RWPE2 (cell line): Measurements from ENCODE around the gene PHACTR1.
A peak's percentile ranks its signal among the peaks of the same experiment; 100 is the strongest.

Source experiments
- ATAC-seq: fragments of 200-7000 bp; cut with Tn5 transposase; 3 replicates; pipeline ENCODE4 v1.9.1; 2021; ENCODE audit warnings: low read depth
- DNase-seq: peaks from one replicate; pipeline ENCODE4 v3.0.0-alpha.2; 2020; ENCODE audit warnings: low spot score
- H3K27ac ChIP-seq: fragments of 450-650 bp; 2 replicates; pipeline ENCODE4 v1.5.1; 2017; ENCODE audit warnings: mild to moderate bottlenecking; ENCODE audit not compliant: poor library complexity, severe bottlenecking
- H3K27me3 ChIP-seq: fragments of 250-450 bp; sonication (Bioruptor Pico); 2 replicates; pipeline ENCODE4 v1.5.1; 2021; ENCODE audit warnings: mild to moderate bottlenecking, moderate library complexity; ENCODE audit not compliant: insufficient read depth, poor library complexity, severe bottlenecking
- H3K36me3 ChIP-seq: fragments of 250-450 bp; sonication (Bioruptor Pico); 2 replicates; pipeline ENCODE4 v1.5.1; 2020; ENCODE audit warnings: low read depth, mild to moderate bottlenecking, moderate library complexity
- H3K4me1 ChIP-seq: fragments of 250-450 bp; sonication (Bioruptor Pico); 2 replicates; pipeline ENCODE4 v1.5.1; 2021; ENCODE audit warnings: mild to moderate bottlenecking, moderate library complexity; ENCODE audit not compliant: insufficient read depth, poor library complexity, severe bottlenecking
- H3K4me3 ChIP-seq: fragments of 250-450 bp; sonication (Bioruptor Pico); 2 replicates; pipeline ENCODE4 v1.5.1; 2021; ENCODE audit warnings: mild to moderate bottlenecking, moderate library complexity; ENCODE audit not compliant: severe bottlenecking
- H3K9me3 ChIP-seq: fragments of 250-450 bp; sonication (Bioruptor Pico); 2 replicates; pipeline ENCODE4 v1.5.1; 2021; ENCODE audit warnings: mild to moderate bottlenecking, moderate library complexity; ENCODE audit not compliant: severe bottlenecking
- CTCF ChIP-seq: fragments of 450-650 bp; IDR thresholded peaks from one replicate; pipeline ENCODE4 v1.5.1; 2017; ENCODE audit warnings: mild to moderate bottlenecking, moderate library complexity; ENCODE audit not compliant: poor library complexity, severe bottlenecking

The PHACTR1 gene

GRCh38 chr6:13000537-13000936 is 284.0 kb downstream of the PHACTR1 start:
- Histone ChIP-seq H3K4me3 (no peak overlapping the region), H3K9me3 (no peaks in the 10 kb centered on the region), H3K36me3 (no peaks in the 10 kb centered on the region), H3K27ac (no peak overlapping the region), H3K27me3 (no peaks in the 10 kb centered on the region), H3K4me1 (no peaks in the 10 kb centered on the region)
- DNase-seq (no peak), ATAC-seq (no peak)
- TF ChIP-seq CTCF = no peak

- H3K27me3 ChIP-seq = peaks cover 4% of the 10 kb centered on the region
- H3K27ac ChIP-seq = no peak overlapping the region
- H3K9me3 ChIP-seq = no peaks in the 10 kb centered on the region
- H3K4me1 ChIP-seq = no peaks in the 10 kb centered on the region
- no peaks in the 10 kb centered on the region for H3K36me3 ChIP-seq
- DNase-seq (no peak), ATAC-seq (peak; percentile 29; the same call in 2 of the 3 replicates)
- no peak for TF ChIP-seq CTCF
- no peak overlapping the region for H3K4me3 ChIP-seq
Observed at GRCh38 chr6:13001927-13002326, 285.4 kb downstream of the PHACTR1 start.

- ATAC-seq (no peak), DNase-seq (no peak)
- H3K4me1 ChIP-seq = no peaks in the 10 kb centered on the region
- peaks cover 10% of the 10 kb centered on the region for H3K27me3 ChIP-seq
- H3K4me3 ChIP-seq = no peak overlapping the region
- TF ChIP-seq CTCF = no peak
- H3K27ac ChIP-seq = no peak overlapping the region
- no peaks in the 10 kb centered on the region for H3K9me3 ChIP-seq
- H3K36me3 ChIP-seq = no peaks in the 10 kb centered on the region
Observed at GRCh38 chr6:13004601-13005000, 288.0 kb downstream of the PHACTR1 start.

GRCh38 chr6:13005994-13006393 is 289.4 kb downstream of the PHACTR1 start:
- ATAC-seq (no peak), DNase-seq (no peak)
- Histone ChIP-seq H3K9me3 (no peaks in the 10 kb centered on the region), H3K4me3 (no peak overlapping the region), H3K4me1 (no peaks in the 10 kb centered on the region), H3K36me3 (no peaks in the 10 kb centered on the region), H3K27me3 (peaks cover 12% of the 10 kb centered on the region), H3K27ac (no peak overlapping the region)
- TF ChIP-seq CTCF = no peak

GRCh38 chr6:13006578-13007300 is 290.2 kb downstream of the PHACTR1 start:
- ATAC-seq (no peak), DNase-seq (no peak)
- H3K4me1 ChIP-seq = no peaks in the 10 kb centered on the region
- no peaks in the 10 kb centered on the region for H3K36me3 ChIP-seq
- H3K4me3 ChIP-seq = no peak overlapping the region
- H3K9me3 ChIP-seq = no peaks in the 10 kb centered on the region
- H3K27me3 ChIP-seq = peaks cover 19% of the 10 kb centered on the region
- TF ChIP-seq CTCF = no peak
- H3K27ac ChIP-seq = no peak overlapping the region
